Astrocyte (in vitro differentiated cells and primary cell): Measurements from ENCODE around the gene USP6. TPM values are rescaled to one million over a fixed set of nuclear protein-coding genes. Genes with fewer than 3 reads are reported as not detected.

Experiments used
- DNase-seq: peaks from one replicate; pipeline ENCODE4 v3.0.0-alpha.2; 2010; ENCODE audit warnings: low read depth
- FAIRE-seq: peaks from 2 replicates; lab custom pipeline; 2011; peaks lifted over from hg19 to GRCh38; lab: Jason Lieb, UNC
- H2AFZ ChIP-seq: 2 replicates; pipeline ENCODE4 v1.6.0; 2012; ENCODE audit warnings: low read depth, low read length, inconsistent platforms
- H3K27ac ChIP-seq: 2 replicates; pipeline ENCODE4 v1.5.1; 2011; ENCODE audit warnings: low read depth, low read length, inconsistent platforms
- H3K27me3 ChIP-seq: 2 replicates; pipeline ENCODE4 v1.6.0; 2011; ENCODE audit warnings: low read length, inconsistent platforms; ENCODE audit not compliant: insufficient read depth
- H3K36me3 ChIP-seq: 2 replicates; pipeline ENCODE4 v1.5.1; 2011; ENCODE audit warnings: low read length, inconsistent platforms; ENCODE audit not compliant: insufficient read depth
- H3K4me1 ChIP-seq: 2 replicates; pipeline ENCODE4 v1.5.1; 2011; ENCODE audit warnings: low read length, inconsistent platforms; ENCODE audit not compliant: insufficient read depth
- H3K4me2 ChIP-seq: 2 replicates; pipeline ENCODE4 v1.6.0; 2012; ENCODE audit warnings: low read length, inconsistent platforms
- H3K4me3 ChIP-seq: 2 replicates; pipeline ENCODE4 v1.5.1; 2011; ENCODE audit warnings: low read depth, mild to moderate bottlenecking, low read length, inconsistent platforms; ENCODE audit not compliant: insufficient read depth
- H3K79me2 ChIP-seq: 2 replicates; pipeline ENCODE4 v1.6.0; 2012; ENCODE audit warnings: mild to moderate bottlenecking, low read length, inconsistent platforms; ENCODE audit not compliant: insufficient read depth
- H3K9ac ChIP-seq: 2 replicates; pipeline ENCODE4 v1.6.0; 2012; ENCODE audit warnings: mild to moderate bottlenecking, low read length, inconsistent platforms
- H3K9me3 ChIP-seq: 2 replicates; pipeline ENCODE4 v1.5.1; 2012; ENCODE audit warnings: low read depth, mild to moderate bottlenecking, low read length, inconsistent platforms; ENCODE audit not compliant: insufficient read depth
- H4K20me1 ChIP-seq: 2 replicates; pipeline ENCODE4 v1.6.0; 2012; ENCODE audit warnings: low read length, inconsistent platforms; ENCODE audit not compliant: insufficient read depth
- H3K27ac Mint-ChIP-seq: one replicate; pipeline ENCODE4 v1.8.0; 2021; ENCODE audit warnings: mild to moderate bottlenecking, mixed read lengths; ENCODE audit not compliant: unreplicated experiment
- H3K27me3 Mint-ChIP-seq: one replicate; pipeline ENCODE4 v1.8.0; 2021; ENCODE audit warnings: low read depth, mixed read lengths; ENCODE audit not compliant: unreplicated experiment
- H3K36me3 Mint-ChIP-seq: one replicate; pipeline ENCODE4 v1.8.0; 2021; ENCODE audit warnings: low read depth, mixed read lengths; ENCODE audit not compliant: unreplicated experiment
- H3K4me1 Mint-ChIP-seq: one replicate; pipeline ENCODE4 v1.8.0; 2021; ENCODE audit warnings: low read depth, mixed read lengths; ENCODE audit not compliant: unreplicated experiment
- H3K4me3 Mint-ChIP-seq: one replicate; pipeline ENCODE4 v1.8.0; 2021; ENCODE audit warnings: mild to moderate bottlenecking, moderate library complexity, mixed read lengths; ENCODE audit not compliant: unreplicated experiment
- H3K9me3 Mint-ChIP-seq: one replicate; pipeline ENCODE4 v1.8.0; 2021; ENCODE audit warnings: mild to moderate bottlenecking, mixed read lengths; ENCODE audit not compliant: unreplicated experiment
- EZH2 ChIP-seq: IDR thresholded peaks from 2 replicates; pipeline ENCODE4 v1.6.1; 2012; ENCODE audit warnings: mild to moderate bottlenecking, low read length, inconsistent platforms; ENCODE audit not compliant: insufficient read depth
- total RNA-seq: library from RNA; stranded (reverse); gene quantifications from 2 replicates; pipeline ENCODE4 v1.2.1, GENCODE V29; 2021
- TF ChIP-seq, protein P1 (sequence below): IDR thresholded peaks from 2 replicates; pipeline ENCODE4 v1.5.1; 2011; ENCODE audit warnings: low read depth, mild to moderate bottlenecking, inconsistent platforms, low read length, moderate library complexity; ENCODE audit not compliant: insufficient read depth

USP6 gene
- total RNA-seq, 1 donor from 2014 or later, result 0.86 TPM

DNA sequence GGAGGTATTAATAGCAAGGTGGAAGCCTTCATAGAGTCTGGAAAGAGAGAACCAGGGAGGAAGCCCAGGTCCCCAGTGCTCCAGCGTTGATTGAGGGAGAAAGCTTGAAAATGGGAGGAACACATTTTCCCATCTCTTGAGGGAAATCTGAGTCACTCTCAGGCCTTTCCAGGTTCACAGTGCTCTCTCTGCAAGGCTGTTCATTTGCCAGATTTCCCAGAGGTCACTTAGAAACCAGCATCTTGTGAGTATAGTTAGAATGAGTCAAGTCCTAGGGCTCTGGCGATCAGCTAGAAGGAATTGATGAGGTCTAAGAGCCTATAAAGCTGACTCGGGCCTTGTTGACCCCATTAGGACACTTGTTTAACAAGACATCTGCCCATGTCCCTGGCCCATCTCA lies 93.6 kb downstream of the USP6 start:
- no peak overlapping the region for H3K27ac ChIP-seq
- no peak overlapping the region for H2AFZ ChIP-seq
- no peak overlapping the region for H3K9ac ChIP-seq
- Mint-ChIP-seq H3K4me1 (no peaks in the 10 kb centered on the region), H3K4me3 (no peak overlapping the region), H3K36me3 (peaks cover 14% of the 10 kb centered on the region), H3K9me3 (peaks cover 3% of the 10 kb centered on the region), H3K27me3 (no peaks in the 10 kb centered on the region), H3K27ac (peak overlapping the region; percentile 58)
- peaks cover 2% of the 10 kb centered on the region for H3K36me3 ChIP-seq
- no peaks in the 10 kb centered on the region for H3K79me2 ChIP-seq
- H3K4me3 ChIP-seq, result no peak overlapping the region
- DNase-seq (peak; percentile 46), FAIRE-seq (no peak)
- TF ChIP-seq, protein P1, sequence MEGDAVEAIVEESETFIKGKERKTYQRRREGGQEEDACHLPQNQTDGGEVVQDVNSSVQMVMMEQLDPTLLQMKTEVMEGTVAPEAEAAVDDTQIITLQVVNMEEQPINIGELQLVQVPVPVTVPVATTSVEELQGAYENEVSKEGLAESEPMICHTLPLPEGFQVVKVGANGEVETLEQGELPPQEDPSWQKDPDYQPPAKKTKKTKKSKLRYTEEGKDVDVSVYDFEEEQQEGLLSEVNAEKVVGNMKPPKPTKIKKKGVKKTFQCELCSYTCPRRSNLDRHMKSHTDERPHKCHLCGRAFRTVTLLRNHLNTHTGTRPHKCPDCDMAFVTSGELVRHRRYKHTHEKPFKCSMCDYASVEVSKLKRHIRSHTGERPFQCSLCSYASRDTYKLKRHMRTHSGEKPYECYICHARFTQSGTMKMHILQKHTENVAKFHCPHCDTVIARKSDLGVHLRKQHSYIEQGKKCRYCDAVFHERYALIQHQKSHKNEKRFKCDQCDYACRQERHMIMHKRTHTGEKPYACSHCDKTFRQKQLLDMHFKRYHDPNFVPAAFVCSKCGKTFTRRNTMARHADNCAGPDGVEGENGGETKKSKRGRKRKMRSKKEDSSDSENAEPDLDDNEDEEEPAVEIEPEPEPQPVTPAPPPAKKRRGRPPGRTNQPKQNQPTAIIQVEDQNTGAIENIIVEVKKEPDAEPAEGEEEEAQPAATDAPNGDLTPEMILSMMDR, result no peak
- no peak for TF ChIP-seq EZH2
- H3K9me3 ChIP-seq, result no peaks in the 10 kb centered on the region
- no peaks in the 10 kb centered on the region for H3K27me3 ChIP-seq
- no peaks in the 10 kb centered on the region for H3K4me1 ChIP-seq
- no peak overlapping the region for H3K4me2 ChIP-seq
- no peaks in the 10 kb centered on the region for H4K20me1 ChIP-seq

DNA sequence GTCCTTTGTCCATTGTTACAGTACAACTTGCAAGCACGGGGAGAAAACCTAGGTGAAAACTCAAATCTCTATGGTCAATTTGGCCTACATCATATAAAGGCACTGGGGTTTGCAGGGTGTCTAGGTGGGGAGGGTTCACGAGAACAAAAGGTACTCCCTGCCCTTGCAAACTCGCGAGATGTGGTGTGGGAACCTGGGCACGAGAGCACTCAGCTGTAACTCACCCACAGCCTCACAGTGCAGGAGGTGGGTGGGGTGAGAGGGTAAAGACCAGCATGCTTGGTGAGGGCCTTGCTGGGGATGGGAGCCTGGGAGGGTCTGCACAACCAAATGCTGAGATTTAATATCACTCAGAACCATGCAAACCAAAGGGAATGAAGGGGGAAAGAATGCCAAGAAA lies 94.3 kb downstream of the USP6 start:
- no peak for FAIRE-seq
- H3K9me3 Mint-ChIP-seq, result peaks cover 2% of the 10 kb centered on the region
- no peak overlapping the region for H3K4me3 Mint-ChIP-seq

DNA sequence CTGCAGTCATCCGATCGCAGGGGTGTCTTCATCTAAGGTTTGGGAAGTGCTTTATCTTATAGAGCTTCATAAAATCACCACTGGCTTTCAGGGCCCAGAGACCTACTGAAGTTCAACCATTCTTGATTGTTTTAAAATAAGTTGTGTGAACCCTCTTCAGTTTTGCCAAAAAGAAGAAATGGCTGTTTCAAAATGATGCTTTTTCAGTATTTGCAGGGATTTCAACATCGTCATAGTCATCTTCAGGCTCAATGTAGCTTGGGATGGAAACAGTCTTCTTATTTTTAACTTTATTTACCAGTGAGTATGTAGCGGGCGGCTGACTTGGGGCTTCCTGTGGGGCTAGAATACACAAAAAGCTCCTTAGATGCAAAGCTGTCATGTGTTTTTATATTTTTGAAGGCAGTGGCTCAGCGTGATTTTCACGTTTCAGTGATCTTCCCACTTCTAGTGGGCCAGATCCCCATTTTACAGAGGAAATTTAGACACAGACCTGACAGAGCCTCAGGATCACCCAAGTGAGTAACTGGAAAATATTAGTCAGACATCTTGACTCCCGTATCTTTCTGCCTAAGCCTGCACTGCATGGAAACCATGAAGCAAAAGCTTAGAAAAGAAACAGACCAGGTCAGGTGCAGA lies 94.9 kb downstream of the USP6 start:
- no peaks in the 10 kb centered on the region for H3K9me3 Mint-ChIP-seq
- H3K9me3 ChIP-seq, result no peaks in the 10 kb centered on the region
- H3K36me3 Mint-ChIP-seq, result peaks cover 23% of the 10 kb centered on the region
- H3K27ac ChIP-seq, result no peak overlapping the region
- TF ChIP-seq, protein P1, result no peak
- TF ChIP-seq EZH2, result no peak
- H3K27me3 Mint-ChIP-seq, result no peaks in the 10 kb centered on the region
- no peak for FAIRE-seq
- no peaks in the 10 kb centered on the region for H3K27me3 ChIP-seq
- no peak overlapping the region for H3K4me2 ChIP-seq
- no peaks in the 10 kb centered on the region for H3K79me2 ChIP-seq
- no peak overlapping the region for H2AFZ ChIP-seq
- H4K20me1 ChIP-seq, result no peaks in the 10 kb centered on the region
- peaks cover 2% of the 10 kb centered on the region for H3K36me3 ChIP-seq
- DNase-seq, result no peak
- no peak overlapping the region for H3K4me3 ChIP-seq
- H3K27ac Mint-ChIP-seq, result no peak overlapping the region
- no peaks in the 10 kb centered on the region for H3K4me1 Mint-ChIP-seq
- H3K4me1 ChIP-seq, result no peaks in the 10 kb centered on the region
- no peak overlapping the region for H3K4me3 Mint-ChIP-seq
- H3K9ac ChIP-seq, result no peak overlapping the region

More for the DNA sequence above, 94.3 kb downstream of the USP6 start:
- Histone ChIP-seq H3K9me3 (no peaks in the 10 kb centered on the region), H4K20me1 (no peaks in the 10 kb centered on the region), H3K27ac (no peak overlapping the region), H3K9ac (no peak overlapping the region), H3K4me3 (no peak overlapping the region), H3K36me3 (peaks cover 2% of the 10 kb centered on the region), H3K4me2 (no peak overlapping the region), H3K27me3 (no peaks in the 10 kb centered on the region), H2AFZ (no peak overlapping the region), H3K4me1 (no peaks in the 10 kb centered on the region), H3K79me2 (no peaks in the 10 kb centered on the region)
- TF ChIP-seq, protein P1, result no peak
- no peak for DNase-seq
- Mint-ChIP-seq H3K36me3 (peaks cover 18% of the 10 kb centered on the region), H3K27ac (no peak overlapping the region), H3K27me3 (no peaks in the 10 kb centered on the region), H3K4me1 (no peaks in the 10 kb centered on the region)
